MM.1S (cell line): ENCODE data around the gene EPS8L1.

Experiments
- DNase-seq: peaks from one replicate; pipeline ENCODE4 v3.0.0-alpha.2; 2015
- H2AFZ ChIP-seq: fragments of 300-600 bp; sonication (generic); 2 replicates; pipeline ENCODE4 v1.6.0; 2016; ENCODE audit warnings: antibody characterized with exemption, low read length
- H3F3A ChIP-seq: fragments of 300-600 bp; sonication (generic); 2 replicates; pipeline ENCODE4 v1.6.1; 2016; ENCODE audit warnings: mild to moderate bottlenecking, antibody characterized with exemption, low read length, moderate library complexity, mixed read lengths; ENCODE audit not compliant: insufficient read depth
- H3K27ac ChIP-seq: fragments of 300-600 bp; sonication (generic); 2 replicates; pipeline ENCODE4 v1.5.1; 2016; ENCODE audit warnings: mild to moderate bottlenecking, low read length
- H3K27me3 ChIP-seq: fragments of 300-600 bp; sonication (generic); replicated peaks from 2 replicates; pipeline ENCODE4 v1.6.0; 2016; ENCODE audit warnings: low read length; ENCODE audit not compliant: insufficient read depth
- H3K36me3 ChIP-seq: fragments of 300-600 bp; sonication (generic); replicated peaks from 2 replicates; pipeline ENCODE4 v1.6.1; 2016; ENCODE audit warnings: mild to moderate bottlenecking, low read length, mixed read lengths; ENCODE audit not compliant: insufficient read depth
- H3K4me1 ChIP-seq: fragments of 300-600 bp; sonication (generic); 2 replicates; pipeline ENCODE4 v1.6.1; 2016; ENCODE audit warnings: low read length, mixed read lengths
- H3K4me2 ChIP-seq: fragments of 300-600 bp; sonication (generic); 2 replicates; pipeline ENCODE4 v1.6.0; 2016; ENCODE audit warnings: low read depth, low read length
- H3K4me3 ChIP-seq: fragments of 300-600 bp; sonication (generic); 2 replicates; pipeline ENCODE4 v1.5.1; 2016; ENCODE audit warnings: low read length, mixed read lengths
- H3K79me2 ChIP-seq: fragments of 300-600 bp; sonication (generic); 2 replicates; pipeline ENCODE4 v1.6.1; 2016; ENCODE audit warnings: mixed run types, low read length, mixed read lengths
- H3K9ac ChIP-seq: fragments of 300-600 bp; sonication (generic); 2 replicates; pipeline ENCODE4 v1.6.1; 2016; ENCODE audit warnings: low read length, mixed read lengths
- H3K9me2 ChIP-seq: fragments of 300-600 bp; sonication (generic); replicated peaks from 2 replicates; pipeline ENCODE4 v1.6.1; 2016; ENCODE audit warnings: mild to moderate bottlenecking, low read length, mixed read lengths; ENCODE audit not compliant: insufficient read depth
- H3K9me3 ChIP-seq: fragments of 300-600 bp; sonication (generic); replicated peaks from 2 replicates; pipeline ENCODE4 v1.6.1; 2016; ENCODE audit warnings: mild to moderate bottlenecking, low read length, mixed read lengths; ENCODE audit not compliant: insufficient read depth
- H4K20me1 ChIP-seq: fragments of 300-600 bp; sonication (generic); 2 replicates; pipeline ENCODE4 v1.6.1; 2016; ENCODE audit warnings: mild to moderate bottlenecking, low read length, moderate library complexity, mixed read lengths; ENCODE audit not compliant: insufficient read depth
- EZH2 ChIP-seq: fragments of 300-600 bp; sonication (generic); optimal IDR thresholded peaks from 2 replicates; pipeline ENCODE3; 2017; ENCODE audit warnings: low read depth, mild to moderate bottlenecking, antibody characterized with exemption, low read length, mixed read lengths
- EZH2phosphoT487 ChIP-seq: fragments of 300-600 bp; sonication (generic); IDR thresholded peaks from 2 replicates; pipeline ENCODE4 v1.6.1; 2018; ENCODE audit warnings: antibody characterized with exemption, low read length
- TF ChIP-seq, protein P1 (sequence below): fragments of 300-600 bp; sonication (generic); IDR thresholded peaks from 2 replicates; pipeline ENCODE4 v1.5.1; 2016; ENCODE audit warnings: antibody characterized with exemption, low read length, mixed read lengths

Gene EPS8L1

GRCh38 chr19:55081770-55082019, 6.0 kb downstream of the EPS8L1 start:
- no peak overlapping the region for H2AFZ ChIP-seq
- peaks cover 15% of the 10 kb centered on the region for H3K4me1 ChIP-seq
- H3K4me2 ChIP-seq: no peak overlapping the region
- no peak overlapping the region for H3K4me3 ChIP-seq
- no peaks in the 10 kb centered on the region for H3K79me2 ChIP-seq
- H3K9me2 ChIP-seq: no peaks in the 10 kb centered on the region
- no peak overlapping the region for H3K27ac ChIP-seq
- H3K36me3 ChIP-seq: no peaks in the 10 kb centered on the region
- DNase-seq: no peak
- TF ChIP-seq EZH2phosphoT487 (no peak), EZH2 (no peak)
- TF ChIP-seq, protein P1, sequence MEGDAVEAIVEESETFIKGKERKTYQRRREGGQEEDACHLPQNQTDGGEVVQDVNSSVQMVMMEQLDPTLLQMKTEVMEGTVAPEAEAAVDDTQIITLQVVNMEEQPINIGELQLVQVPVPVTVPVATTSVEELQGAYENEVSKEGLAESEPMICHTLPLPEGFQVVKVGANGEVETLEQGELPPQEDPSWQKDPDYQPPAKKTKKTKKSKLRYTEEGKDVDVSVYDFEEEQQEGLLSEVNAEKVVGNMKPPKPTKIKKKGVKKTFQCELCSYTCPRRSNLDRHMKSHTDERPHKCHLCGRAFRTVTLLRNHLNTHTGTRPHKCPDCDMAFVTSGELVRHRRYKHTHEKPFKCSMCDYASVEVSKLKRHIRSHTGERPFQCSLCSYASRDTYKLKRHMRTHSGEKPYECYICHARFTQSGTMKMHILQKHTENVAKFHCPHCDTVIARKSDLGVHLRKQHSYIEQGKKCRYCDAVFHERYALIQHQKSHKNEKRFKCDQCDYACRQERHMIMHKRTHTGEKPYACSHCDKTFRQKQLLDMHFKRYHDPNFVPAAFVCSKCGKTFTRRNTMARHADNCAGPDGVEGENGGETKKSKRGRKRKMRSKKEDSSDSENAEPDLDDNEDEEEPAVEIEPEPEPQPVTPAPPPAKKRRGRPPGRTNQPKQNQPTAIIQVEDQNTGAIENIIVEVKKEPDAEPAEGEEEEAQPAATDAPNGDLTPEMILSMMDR: no peak
- no peaks in the 10 kb centered on the region for H4K20me1 ChIP-seq
- H3K27me3 ChIP-seq: peaks cover 47% of the 10 kb centered on the region
- H3F3A ChIP-seq: no peaks in the 10 kb centered on the region
- H3K9me3 ChIP-seq: no peaks in the 10 kb centered on the region
- H3K9ac ChIP-seq: no peak overlapping the region

DNA sequence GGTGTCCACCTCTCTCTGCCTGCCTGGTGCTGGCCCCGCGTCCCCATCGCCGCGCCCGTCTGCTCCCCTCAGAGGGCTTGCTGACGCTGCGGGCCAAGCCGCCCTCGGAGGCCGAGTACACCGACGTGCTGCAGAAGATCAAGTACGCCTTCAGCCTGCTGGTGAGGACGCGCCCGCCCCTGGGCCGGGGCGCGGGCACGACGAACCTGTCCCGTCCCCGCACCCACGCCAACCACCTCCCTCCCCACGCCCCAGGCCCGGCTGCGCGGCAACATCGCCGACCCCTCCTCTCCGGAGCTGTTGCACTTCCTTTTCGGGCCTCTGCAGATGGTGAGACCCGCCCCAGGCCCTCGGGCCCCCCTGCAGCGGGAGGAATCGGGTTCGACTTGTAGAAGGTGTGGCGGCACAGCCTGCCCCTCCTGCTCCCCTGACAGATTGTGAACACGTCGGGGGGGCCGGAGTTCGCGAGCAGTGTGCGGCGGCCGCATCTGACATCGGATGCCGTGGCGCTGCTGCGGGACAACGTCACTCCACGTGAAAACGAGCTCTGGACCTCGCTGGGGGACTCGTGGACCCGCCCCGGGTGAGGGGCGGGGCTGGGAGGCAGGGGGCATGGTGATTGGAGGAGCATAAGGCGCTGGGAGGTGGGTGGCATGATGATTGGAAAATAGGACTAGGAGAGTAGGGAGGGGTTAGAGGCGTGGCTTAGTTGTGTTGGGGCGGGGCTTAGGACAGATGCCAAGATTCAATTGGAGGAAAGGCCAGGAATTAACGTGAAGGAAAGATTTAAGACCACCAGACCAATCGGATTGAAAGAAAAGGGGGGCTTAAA, 6.6 kb downstream of the EPS8L1 start:
- Histone ChIP-seq H3K4me1 (peaks cover 15% of the 10 kb centered on the region), H3K4me3 (no peak overlapping the region), H4K20me1 (no peaks in the 10 kb centered on the region), H3K27ac (no peak overlapping the region), H3K4me2 (no peak overlapping the region), H3K79me2 (no peaks in the 10 kb centered on the region), H3K9me3 (no peaks in the 10 kb centered on the region), H2AFZ (no peak overlapping the region), H3F3A (no peaks in the 10 kb centered on the region), H3K36me3 (no peaks in the 10 kb centered on the region), H3K9me2 (no peaks in the 10 kb centered on the region), H3K27me3 (peaks cover 52% of the 10 kb centered on the region), H3K9ac (no peak overlapping the region)
- TF ChIP-seq EZH2 (no peak), EZH2phosphoT487 (no peak)
- TF ChIP-seq, protein P1: no peak
- DNase-seq: no peak

- Histone ChIP-seq H3K9ac (no peak overlapping the region), H3K4me2 (no peak overlapping the region), H4K20me1 (no peaks in the 10 kb centered on the region), H3F3A (no peaks in the 10 kb centered on the region), H2AFZ (no peak overlapping the region), H3K9me2 (no peaks in the 10 kb centered on the region), H3K27me3 (peaks cover 52% of the 10 kb centered on the region), H3K79me2 (no peaks in the 10 kb centered on the region), H3K9me3 (no peaks in the 10 kb centered on the region), H3K36me3 (no peaks in the 10 kb centered on the region), H3K4me3 (no peak overlapping the region), H3K27ac (no peak overlapping the region), H3K4me1 (peaks cover 15% of the 10 kb centered on the region)
- DNase-seq: no peak
- TF ChIP-seq, protein P1: no peak
- TF ChIP-seq EZH2 (no peak), EZH2phosphoT487 (no peak)
Measured at GRCh38 chr19:55083004-55083850, 7.6 kb downstream of the EPS8L1 start.
